GM12865 (cell line): ENCODE data around the gene SIM1.

Source experiments
- DNase-seq: peaks from one replicate; pipeline ENCODE4 v3.0.0; 2010; ENCODE audit warnings: low read depth
- H3K4me3 ChIP-seq: 2 replicates; pipeline ENCODE4 v1.5.1; 2011; ENCODE audit warnings: mild to moderate bottlenecking, low read depth, low read length, control low read depth
- CTCF ChIP-seq: IDR thresholded peaks from 2 replicates; pipeline ENCODE4 v1.5.1; 2011; ENCODE audit warnings: low read length, control low read depth, low read depth, inconsistent platforms; ENCODE audit not compliant: insufficient read depth; ENCODE audit errors: missing control alignments

The SIM1 gene

DNA sequence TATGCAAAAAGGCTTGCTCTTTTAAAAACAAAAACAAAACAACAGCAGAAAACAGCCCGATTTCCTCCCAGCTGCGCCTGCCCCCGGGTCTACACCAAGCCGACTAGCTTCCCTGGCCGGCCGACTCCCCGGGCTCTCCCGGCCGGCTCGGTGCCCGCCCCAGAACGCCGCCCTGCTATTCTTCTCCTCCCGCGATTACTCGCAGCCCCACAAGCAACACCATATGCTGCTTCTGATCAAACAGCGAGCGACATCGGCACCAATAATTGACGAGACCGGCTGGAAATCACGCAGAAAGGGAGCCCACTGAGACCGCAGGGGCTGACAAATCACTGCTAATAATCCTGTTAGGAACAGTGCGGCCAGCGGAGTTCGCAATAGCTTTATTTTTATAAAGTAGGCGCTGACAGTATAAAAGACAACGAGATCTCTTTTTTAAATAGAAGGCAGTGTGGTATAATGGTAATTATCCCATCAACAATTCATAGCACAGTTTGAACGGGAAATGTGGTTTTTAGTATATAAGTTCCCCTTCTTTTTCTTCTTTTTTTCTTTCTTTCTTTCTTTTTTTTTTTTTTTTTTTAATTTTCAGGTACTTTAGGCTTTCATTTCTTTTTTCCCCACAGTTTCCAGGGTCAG, 3.3 kb downstream of the SIM1 start:
- TF ChIP-seq CTCF = no peak
- no peak overlapping the region for H3K4me3 ChIP-seq
- no peak for DNase-seq

- TF ChIP-seq CTCF = no peak
- no peak overlapping the region for H3K4me3 ChIP-seq
- DNase-seq = no peak
Observed at GRCh38 chr6:100460650-100461204, 4.0 kb downstream of the SIM1 start.

DNA sequence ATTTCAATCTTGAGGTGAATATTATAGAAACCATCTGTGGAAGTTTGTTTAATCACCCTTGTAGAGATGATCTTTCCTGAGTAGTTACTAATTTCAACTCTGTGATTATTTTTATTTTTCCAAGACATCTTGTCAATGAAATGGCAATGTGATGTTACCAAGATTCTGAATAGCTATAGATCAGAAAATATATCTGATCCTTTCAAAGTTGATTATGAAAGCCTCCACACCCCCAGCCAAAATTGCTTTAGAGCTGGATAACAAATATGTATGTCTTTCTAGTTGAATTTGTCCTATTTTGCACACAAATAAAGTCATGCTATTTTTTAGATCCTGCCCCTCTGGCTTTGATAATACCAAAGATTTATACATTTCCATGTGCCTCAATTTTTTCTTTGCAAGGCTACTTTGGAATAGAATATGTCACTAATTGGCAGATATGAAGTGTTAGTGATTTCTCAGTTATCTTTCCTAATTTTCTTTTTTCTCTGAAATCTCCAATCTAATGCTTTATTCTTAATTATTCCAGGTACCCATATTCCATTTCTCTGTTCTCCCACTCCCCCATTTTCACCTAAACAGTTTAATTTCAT, 5.0 kb downstream of the SIM1 start:
- H3K4me3 ChIP-seq = no peak overlapping the region
- no peak for DNase-seq
- TF ChIP-seq CTCF = no peak

DNA sequence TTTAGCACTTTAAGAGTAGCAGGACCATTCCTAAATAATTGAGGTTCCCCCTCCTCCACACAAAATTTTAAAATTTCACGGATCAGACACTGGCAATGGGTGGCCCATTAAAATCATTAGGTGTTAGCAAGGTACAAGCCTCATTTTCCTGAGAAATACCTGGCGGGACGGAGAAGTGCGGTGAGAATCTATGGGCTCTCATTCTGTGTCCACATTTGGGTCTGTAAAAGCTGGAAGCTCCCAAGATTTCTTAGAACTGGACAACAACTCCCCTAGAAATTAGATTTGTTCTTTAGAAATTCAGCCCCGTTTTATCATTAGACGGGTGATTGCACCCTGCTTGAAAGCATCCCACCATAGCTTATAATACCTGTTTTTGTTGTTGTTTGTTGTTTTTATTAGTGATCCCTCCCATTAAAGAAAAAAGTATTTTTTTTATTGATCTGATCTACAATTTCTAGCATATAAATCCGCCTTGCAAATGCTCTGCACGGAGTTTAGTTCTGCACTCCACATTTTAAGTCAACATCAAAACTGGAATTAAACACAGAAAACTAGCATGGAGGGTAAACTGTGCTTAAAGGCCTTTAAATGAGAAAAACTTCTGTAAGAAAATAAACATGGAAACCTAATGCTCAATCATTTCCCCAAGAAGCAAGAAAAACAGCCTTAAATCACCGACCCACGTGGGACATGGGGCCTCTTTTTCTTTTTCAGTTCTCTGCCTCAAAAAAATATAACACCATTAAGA, 5.7 kb downstream of the SIM1 start:
- H3K4me3 ChIP-seq = no peak overlapping the region
- no peak for DNase-seq
- no peak for TF ChIP-seq CTCF

- H3K4me3 ChIP-seq = no peak overlapping the region
- no peak for TF ChIP-seq CTCF
- no peak for DNase-seq
Observed at GRCh38 chr6:100457311-100457990, 7.3 kb downstream of the SIM1 start.

- H3K4me3 ChIP-seq = no peak overlapping the region
- TF ChIP-seq CTCF = no peak
- DNase-seq = no peak
Observed at GRCh38 chr6:100456908-100457235, 7.8 kb downstream of the SIM1 start.
